Uterus (tissue), 4 donors: Measurements from ENCODE around the gene ARSI. TPM values are rescaled to one million over a fixed set of nuclear protein-coding genes. Genes with fewer than 3 reads are reported as not detected.

Experiments
- DNase-seq, 2 donors: peaks; one replicate each; pipeline ENCODE4 v3.0.0-alpha.2; 2019 to 2020
- H3K27ac ChIP-seq, 2 donors: fragments of 200-600 bp; sonication (generic); 1 replicate in 1 of 2; 2 replicates in 1 of 2; pipeline ENCODE4 v1.5.1; 2016 to 2018
- H3K27me3 ChIP-seq, 2 donors: fragments of 200-600 bp; sonication (generic); one replicate each; pipeline ENCODE4 v1.5.1; 2018 to 2019; ENCODE audit warnings: control low read depth in 1 of 2
- H3K36me3 ChIP-seq, 2 donors: fragments of 200-600 bp; sonication (generic); one replicate each; pipeline ENCODE4 v1.5.1; 2019; ENCODE audit warnings: control low read depth in 1 of 2
- H3K4me1 ChIP-seq, 2 donors: fragments of 200-600 bp; sonication (generic); one replicate each; pipeline ENCODE4 v1.5.1; 2018 to 2019; ENCODE audit warnings: control low read depth in 1 of 2
- H3K4me3 ChIP-seq, 2 donors: fragments of 200-600 bp; sonication (generic); 1 replicate in 1 of 2; 2 replicates in 1 of 2; pipeline ENCODE4 v1.5.1; 2018 to 2019; ENCODE audit warnings: mild to moderate bottlenecking in 1 of 2
- H3K9me3 ChIP-seq, 2 donors: fragments of 200-600 bp; sonication (generic); one replicate each; pipeline ENCODE4 v1.5.1; 2019; ENCODE audit warnings: control low read depth in 1 of 2
- CTCF ChIP-seq, 4 experiments: fragments of 200-600 bp in 2 of 4; fragments of 450-650 bp in 2 of 4; sonication (generic) in 2 of 4; IDR thresholded peaks; one replicate each; pipeline ENCODE4 v1.5.1; 2016 to 2019; ENCODE audit warnings: antibody characterized with exemption in 4 of 4, mild to moderate bottlenecking in 2 of 4, moderate library complexity in 1 of 4
- POLR2A ChIP-seq, 2 donors: fragments of 450-650 bp; IDR thresholded peaks; one replicate each; pipeline ENCODE4 v1.6.1; 2016; ENCODE audit warnings: antibody characterized with exemption in 2 of 2, mild to moderate bottlenecking in 1 of 2, moderate library complexity in 1 of 2
- intact Hi-C: fragments of 100-400 bp; cut with DNase I; formaldehyde crosslinking; loops from one replicate; pipeline ENCODE4 v1.15.1; 2023; ENCODE audit warnings: low total_unique reads
- total RNA-seq, 4 donors: library from RNA; depleted of rRNA in 3 of 4; stranded (reverse); fragments of >200 nt in 3 of 4; gene quantifications; one replicate each; pipeline versions ENCODE4 v1.1.0 to v1.2.4, GENCODE V29; 2014 to 2023
- donor health status: DM: yes; HTN: yes; CAD: no.

ARSI gene
- total RNA-seq, 4 donors from 2014 or later, result 4.3 to 15.1 (median 5.7) TPM

- no peaks in the 10 kb centered on the region for H3K9me3 ChIP-seq
- TF ChIP-seq CTCF (IDR thresholded peaks at IDR 0.05), result no peak
- TF ChIP-seq POLR2A (IDR thresholded peaks at IDR 0.05), result no peak
- peak in 1 of 2 donors; percentile 28 for DNase-seq
- H3K27ac ChIP-seq, result peak overlapping the region; percentile 85 to 95
- peak overlapping the region; percentile 25 to 41 for H3K4me3 ChIP-seq
- H3K4me1 ChIP-seq, result peaks cover 10 to 16% of the 10 kb centered on the region in 2 donors
- intact Hi-C loops, result no loop called here
- no peaks in the 10 kb centered on the region for H3K27me3 ChIP-seq
- H3K36me3 ChIP-seq, result no peaks in the 10 kb centered on the region
These were observed 804 bp downstream of the ARSI start for GRCh38 chr5:150301901-150302300.

GRCh38 chr5:150301170-150301505 lies 1.6 kb downstream of the ARSI start:
- Histone ChIP-seq H3K4me1 (peaks cover 10 to 16% of the 10 kb centered on the region in 2 donors), H3K27ac (peak overlapping the region; percentile 85 to 95), H3K36me3 (no peaks in the 10 kb centered on the region), H3K4me3 (no peak overlapping the region), H3K9me3 (no peaks in the 10 kb centered on the region), H3K27me3 (no peaks in the 10 kb centered on the region)
- no peak for TF ChIP-seq POLR2A (IDR thresholded peaks at IDR 0.05)
- TF ChIP-seq CTCF (IDR thresholded peaks at IDR 0.05), result no peak
- intact Hi-C loops, result no loop called here
- DNase-seq, result peak; percentile 37 to 41

- Histone ChIP-seq H3K4me1 (peaks cover 10 to 16% of the 10 kb centered on the region in 2 donors), H3K9me3 (no peaks in the 10 kb centered on the region), H3K36me3 (no peaks in the 10 kb centered on the region), H3K27me3 (no peaks in the 10 kb centered on the region), H3K4me3 (no peak overlapping the region), H3K27ac (peak overlapping the region; percentile 85 to 95)
- no peak for DNase-seq
- TF ChIP-seq CTCF (IDR thresholded peaks at IDR 0.05) (no peak), POLR2A (IDR thresholded peaks at IDR 0.05) (no peak)
- intact Hi-C loops, result no loop called here
These were observed 2.1 kb downstream of the ARSI start for GRCh38 chr5:150300496-150301169.

GRCh38 chr5:150299571-150300327 lies 3.0 kb downstream of the ARSI start:
- no peak overlapping the region for H3K4me3 ChIP-seq
- H3K9me3 ChIP-seq, result no peaks in the 10 kb centered on the region
- peak; percentile 50 to 53 for DNase-seq
- TF ChIP-seq CTCF (IDR thresholded peaks at IDR 0.05) (no peak), POLR2A (IDR thresholded peaks at IDR 0.05) (no peak)
- peaks cover 10 to 24% of the 10 kb centered on the region in 2 donors for H3K4me1 ChIP-seq
- intact Hi-C loops, result no loop called here
- H3K27me3 ChIP-seq, result no peaks in the 10 kb centered on the region
- H3K27ac ChIP-seq, result peak overlapping the region; percentile 85 to 95
- no peaks in the 10 kb centered on the region for H3K36me3 ChIP-seq
